GM23338 (cell line): ENCODE data around the gene PRIMPOL. TPM values are rescaled to one million over a fixed set of nuclear protein-coding genes. Genes with fewer than 3 reads are reported as not detected.

ENCODE experiments used
- ATAC-seq: fragments of 200-7000 bp; cut with Tn5 transposase; 3 replicates; pipeline ENCODE4 v1.9.1; 2020
- DNase-seq: peaks from one replicate; pipeline ENCODE4 v3.0.0-alpha.2; 2015; ENCODE audit warnings: low spot score
- H2AFZ ChIP-seq: fragments of 200-600 bp; sonication (generic); 2 replicates; pipeline ENCODE4 v1.8.0; 2016; ENCODE audit warnings: antibody characterized with exemption, mild to moderate bottlenecking, moderate library complexity
- H3F3A ChIP-seq: fragments of 200-600 bp; sonication (generic); replicated peaks from 2 replicates; pipeline ENCODE4 v1.8.0; 2017; ENCODE audit warnings: antibody characterized with exemption, mixed run types, low read depth
- H3K27ac ChIP-seq: fragments of 200-600 bp; sonication (generic); 2 replicates; pipeline ENCODE4 v1.6.1; 2016; ENCODE audit warnings: low read depth
- H3K27me3 ChIP-seq: fragments of 200-600 bp; sonication (generic); 2 replicates; pipeline ENCODE4 v1.8.0; 2016; ENCODE audit warnings: mild to moderate bottlenecking, mixed run types, moderate library complexity; ENCODE audit not compliant: insufficient read depth
- H3K36me3 ChIP-seq: fragments of 200-600 bp; sonication (generic); 2 replicates; pipeline ENCODE4 v1.8.0; 2016; ENCODE audit warnings: mild to moderate bottlenecking; ENCODE audit not compliant: insufficient read depth
- H3K4me1 ChIP-seq: fragments of 200-600 bp; sonication (generic); 2 replicates; pipeline ENCODE4 v1.8.0; 2016; ENCODE audit warnings: mild to moderate bottlenecking, moderate library complexity; ENCODE audit not compliant: insufficient read depth
- H3K4me2 ChIP-seq: fragments of 200-600 bp; sonication (generic); 2 replicates; pipeline ENCODE4 v1.7.1; 2017; ENCODE audit warnings: mixed run types
- H3K4me3 ChIP-seq: fragments of 200-600 bp; sonication (generic); 2 replicates; pipeline ENCODE4 v1.6.1; 2016; ENCODE audit warnings: mixed run types
- H3K79me2 ChIP-seq: fragments of 200-600 bp; sonication (generic); replicated peaks from 2 replicates; pipeline ENCODE4 v1.8.0; 2017; ENCODE audit warnings: mild to moderate bottlenecking; ENCODE audit not compliant: insufficient read depth
- H3K9me2 ChIP-seq: fragments of 200-600 bp; sonication (generic); 2 replicates; pipeline ENCODE4 v1.8.0; 2017; ENCODE audit not compliant: insufficient read depth
- H4K20me1 ChIP-seq: fragments of 200-600 bp; sonication (generic); replicated peaks from 2 replicates; pipeline ENCODE4 v1.8.0; 2017; ENCODE audit warnings: mild to moderate bottlenecking; ENCODE audit not compliant: insufficient read depth
- H3K27ac Mint-ChIP-seq: 2 replicates; pipeline ENCODE4 v1.8.0; 2020; ENCODE audit warnings: inconsistent platforms, mild to moderate bottlenecking, moderate library complexity, mixed read lengths
- H3K27me3 Mint-ChIP-seq: 3 replicates; pipeline ENCODE4 v1.8.0; 2022; ENCODE audit warnings: low read depth, mild to moderate bottlenecking, moderate library complexity, mixed read lengths, inconsistent platforms; ENCODE audit not compliant: insufficient read depth, poor library complexity
- H3K36me3 Mint-ChIP-seq: 3 replicates; pipeline ENCODE4 v1.8.0; 2021; ENCODE audit warnings: low read depth, mild to moderate bottlenecking, inconsistent platforms, moderate library complexity, mixed read lengths
- H3K4me1 Mint-ChIP-seq: 3 replicates; pipeline ENCODE4 v1.8.0; 2020; ENCODE audit warnings: mild to moderate bottlenecking, inconsistent platforms, mixed read lengths
- H3K4me3 Mint-ChIP-seq: 3 replicates; pipeline ENCODE4 v1.8.0; 2021; ENCODE audit warnings: moderate library complexity, mild to moderate bottlenecking, inconsistent platforms, mixed read lengths
- H3K9me3 Mint-ChIP-seq: 3 replicates; pipeline ENCODE4 v1.8.0; 2020; ENCODE audit warnings: moderate library complexity, mild to moderate bottlenecking, inconsistent platforms, mixed read lengths
- CREB1 ChIP-seq: fragments of 250-450 bp; sonication (Bioruptor Pico); IDR thresholded peaks from 2 replicates; pipeline ENCODE4 v1.5.0; 2020; ENCODE audit warnings: low read depth, mild to moderate bottlenecking, moderate library complexity
- CTCF ChIP-seq, 2 experiments: fragments of 200-600 bp in 1 of 2; sonication (generic) in 1 of 2; conservative IDR thresholded peaks; 2 replicates each; pipeline versions ENCODE4 v1.5.1 to v1.6.1; 2016 to 2017; ENCODE audit warnings: antibody characterized with exemption in 2 of 2, low read depth in 2 of 2, mild to moderate bottlenecking in 2 of 2, moderate library complexity in 1 of 2
- EZH2 ChIP-seq: fragments of 200-600 bp; sonication (generic); IDR thresholded peaks from one replicate; pipeline ENCODE4 v1.8.0; 2017; ENCODE audit warnings: antibody characterized with exemption, mild to moderate bottlenecking, low read depth; ENCODE audit not compliant: unreplicated experiment
- EZH2phosphoT487 ChIP-seq: fragments of 200-600 bp; sonication (generic); IDR thresholded peaks from one replicate; pipeline ENCODE4 v1.8.1; 2018; ENCODE audit warnings: antibody characterized with exemption; ENCODE audit not compliant: unreplicated experiment
- JUNB ChIP-seq: IDR thresholded peaks from one replicate; pipeline ENCODE4 v1.6.1; 2016; ENCODE audit warnings: antibody characterized with exemption; ENCODE audit not compliant: unreplicated experiment
- NANOG ChIP-seq: IDR thresholded peaks from 2 replicates; pipeline ENCODE4 v1.6.1; 2016; ENCODE audit warnings: antibody characterized with exemption, borderline replicate concordance
- POLR2AphosphoS5 ChIP-seq: IDR thresholded peaks from 2 replicates; pipeline ENCODE4 v1.6.1; 2016; ENCODE audit warnings: antibody characterized with exemption, low read depth
- REST ChIP-seq: IDR thresholded peaks from one replicate; pipeline ENCODE4 v1.6.1; 2018; ENCODE audit warnings: antibody characterized with exemption; ENCODE audit not compliant: unreplicated experiment
- STAT1 ChIP-seq: IDR thresholded peaks from one replicate; pipeline ENCODE4 v1.6.1; 2016; ENCODE audit warnings: antibody characterized with exemption; ENCODE audit not compliant: unreplicated experiment
- ZNF114 ChIP-seq: fragments of 250-450 bp; sonication (Bioruptor Pico); IDR thresholded peaks from 2 replicates; pipeline ENCODE4 v1.5.0; 2020; ENCODE audit warnings: mild to moderate bottlenecking, moderate library complexity
- ZNF331 ChIP-seq: fragments of 250-450 bp; sonication (Bioruptor Pico); IDR thresholded peaks from 2 replicates; pipeline ENCODE4 v1.5.0; 2020; ENCODE audit warnings: low read depth, mild to moderate bottlenecking, moderate library complexity
- ZNF462 ChIP-seq: fragments of 250-450 bp; sonication (Bioruptor Pico); IDR thresholded peaks from 2 replicates; pipeline ENCODE4 v1.5.0; 2020; ENCODE audit warnings: mild to moderate bottlenecking, moderate library complexity
- polyA plus RNA-seq: library from polyadenylated mRNA; unstranded; fragments of >200 nt; fragmentation: Nextera tagmentation; extraction: Ambion mirVana; gene quantifications from 2 replicates; pipeline ENCODE4 v1.2.1, GENCODE V29; 2016
- total RNA-seq: library from RNA; depleted of rRNA; stranded (reverse); fragments of >200 nt; shearing (Covaris generic); gene quantifications from 2 replicates; pipeline ENCODE4 v1.2.3, GENCODE V29; 2014
- TF ChIP-seq, protein P1 (sequence below): IDR thresholded peaks from 2 replicates; pipeline ENCODE4 v1.6.1; 2016; ENCODE audit warnings: antibody characterized with exemption

Gene PRIMPOL
- total and polyA plus RNA-seq, 2 experiments from 2014 or later: 3.5 to 9.6 TPM

DNA sequence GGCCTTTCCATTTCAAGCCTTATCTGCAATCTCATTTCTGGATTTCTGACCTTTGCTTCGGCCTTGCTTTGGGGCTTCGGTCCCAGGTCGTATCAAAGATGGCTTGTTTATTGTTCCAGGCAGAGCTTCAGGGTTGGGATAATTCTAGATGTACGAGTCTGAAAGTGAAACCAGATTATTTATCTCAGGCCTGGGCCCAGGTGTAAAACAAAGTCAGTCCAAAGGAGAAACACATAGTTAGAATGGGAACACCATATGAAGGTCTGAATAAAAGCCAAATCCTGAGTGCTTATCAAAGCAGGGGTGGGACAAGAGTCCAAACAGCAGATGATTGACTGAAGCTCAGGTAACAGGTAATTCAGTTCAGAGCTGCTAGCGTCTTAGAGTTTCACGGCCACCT, 17.1 kb downstream of the PRIMPOL start:
- Histone ChIP-seq H3K79me2 (no peaks in the 10 kb centered on the region), H3K4me3 (no peak overlapping the region), H3F3A (no peaks in the 10 kb centered on the region), H3K27ac (no peak overlapping the region), H3K36me3 (no peaks in the 10 kb centered on the region), H3K4me1 (no peaks in the 10 kb centered on the region), H3K4me2 (no peak overlapping the region), H3K27me3 (no peaks in the 10 kb centered on the region), H3K9me2 (no peaks in the 10 kb centered on the region), H4K20me1 (no peaks in the 10 kb centered on the region), H2AFZ (no peak overlapping the region)
- Mint-ChIP-seq H3K4me3 (no peak overlapping the region), H3K27ac (no peak overlapping the region), H3K27me3 (no peaks in the 10 kb centered on the region), H3K9me3 (no peaks in the 10 kb centered on the region), H3K4me1 (peaks cover 2% of the 10 kb centered on the region), H3K36me3 (peaks cover 13% of the 10 kb centered on the region; the same call in 2 of the 3 replicates)
- ATAC-seq: no peak
- TF ChIP-seq STAT1: no peak
- TF ChIP-seq ZNF331 (CRISPR knock-in tag): no peak
- no peak for TF ChIP-seq REST
- TF ChIP-seq POLR2AphosphoS5: no peak
- TF ChIP-seq JUNB: no peak
- TF ChIP-seq, protein P1, sequence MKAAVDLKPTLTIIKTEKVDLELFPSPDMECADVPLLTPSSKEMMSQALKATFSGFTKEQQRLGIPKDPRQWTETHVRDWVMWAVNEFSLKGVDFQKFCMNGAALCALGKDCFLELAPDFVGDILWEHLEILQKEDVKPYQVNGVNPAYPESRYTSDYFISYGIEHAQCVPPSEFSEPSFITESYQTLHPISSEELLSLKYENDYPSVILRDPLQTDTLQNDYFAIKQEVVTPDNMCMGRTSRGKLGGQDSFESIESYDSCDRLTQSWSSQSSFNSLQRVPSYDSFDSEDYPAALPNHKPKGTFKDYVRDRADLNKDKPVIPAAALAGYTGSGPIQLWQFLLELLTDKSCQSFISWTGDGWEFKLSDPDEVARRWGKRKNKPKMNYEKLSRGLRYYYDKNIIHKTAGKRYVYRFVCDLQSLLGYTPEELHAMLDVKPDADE: no peak
- no peak for TF ChIP-seq CTCF (conservative IDR thresholded peaks at IDR 0.05; ENCODE audit: low read depth in 2 of 2)
- TF ChIP-seq EZH2phosphoT487: no peak
- no peak for TF ChIP-seq CREB1
- no peak for TF ChIP-seq ZNF114
- TF ChIP-seq EZH2: no peak
- no peak for TF ChIP-seq ZNF462 (CRISPR knock-in tag)
- no peak for TF ChIP-seq NANOG
- no peak for DNase-seq
